CD4-positive, alpha-beta T cell treated with Interleukin-2 at 100 ng/mL for 4 hours (primary cell): Measurements from ENCODE around the gene KCNIP4.

Source experiments
- DNase-seq: peaks from one replicate; pipeline ENCODE4 v3.0.0-alpha.2; 2020; ENCODE audit warnings: low spot score

KCNIP4 gene

DNA sequence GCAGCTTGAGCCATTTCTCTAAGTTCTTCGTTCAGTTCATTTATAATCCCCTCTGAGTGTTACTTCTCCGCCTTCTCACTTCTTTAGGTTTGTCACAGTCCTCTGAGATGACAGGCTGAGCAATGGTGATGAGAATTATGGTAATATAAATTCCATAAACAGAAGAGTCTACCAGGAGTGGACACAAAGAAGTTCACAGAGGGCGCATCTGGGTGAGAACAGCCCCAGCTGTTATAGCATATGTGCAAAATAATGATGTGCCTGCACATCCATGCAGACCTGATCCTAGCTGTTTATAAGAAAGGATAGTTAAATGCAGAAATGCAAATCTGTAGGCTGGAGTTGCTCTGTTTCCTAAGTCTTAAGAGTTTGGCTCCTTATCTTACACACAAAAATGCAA lies 377.5 kb downstream of the KCNIP4 start:
- no peak for DNase-seq

DNA sequence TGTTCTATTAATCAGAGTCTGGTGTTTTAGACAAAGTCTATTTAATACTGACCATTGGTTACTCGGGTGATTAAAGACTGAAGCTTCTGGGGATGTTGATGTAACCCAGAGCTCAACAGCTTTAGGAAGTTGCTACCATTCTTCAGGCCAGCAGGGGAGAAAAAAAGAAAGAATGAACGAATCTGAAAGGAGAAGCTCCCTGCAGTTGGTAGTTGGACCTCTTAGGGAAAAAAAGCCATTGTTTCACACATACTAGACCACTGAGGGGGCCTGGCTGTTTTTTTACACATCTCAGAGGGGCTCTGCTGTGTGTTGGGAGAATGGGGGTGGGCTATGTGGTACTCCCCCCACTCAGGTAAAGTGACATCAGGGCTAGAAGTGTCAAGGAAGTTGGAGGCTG lies 378.9 kb downstream of the KCNIP4 start:
- DNase-seq = no peak

DNA sequence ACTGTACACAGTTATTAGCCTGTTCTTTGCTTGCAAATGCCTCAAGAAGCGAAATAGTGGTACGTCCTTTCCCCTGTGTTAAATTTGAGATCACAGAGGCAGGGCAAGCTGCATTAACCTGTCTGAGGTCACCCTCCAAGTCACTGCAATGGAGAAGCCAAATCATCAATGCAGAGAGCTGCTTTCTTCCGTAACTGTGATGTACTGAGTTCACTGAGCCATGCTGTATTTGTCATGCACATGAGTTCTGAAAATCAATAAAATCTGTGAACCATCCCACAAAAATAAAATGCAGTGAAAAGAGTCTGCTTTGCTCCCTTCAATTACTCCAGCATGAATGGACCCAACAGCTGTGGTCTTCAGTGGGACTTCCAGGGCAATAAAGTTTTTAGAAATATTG lies 393.5 kb downstream of the KCNIP4 start:
- no peak for DNase-seq

DNA sequence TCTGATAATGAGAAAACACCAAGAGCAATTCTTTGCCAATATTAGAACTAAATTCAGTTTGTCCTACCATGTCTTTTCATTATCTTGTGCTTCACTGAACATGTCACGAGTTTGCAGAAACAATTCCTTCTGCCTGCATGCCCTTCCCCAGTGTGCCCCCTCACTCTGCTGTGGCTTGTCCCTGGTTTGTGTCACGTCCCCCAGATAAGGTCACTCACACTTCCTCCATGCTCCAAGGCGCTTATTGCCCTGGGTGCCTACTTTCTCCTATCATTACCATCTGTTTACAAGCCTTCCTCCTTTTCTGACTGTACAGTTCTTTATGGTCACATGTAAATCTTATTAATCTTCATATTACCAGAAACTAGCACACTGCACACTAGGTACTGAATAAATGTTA lies 394.1 kb downstream of the KCNIP4 start:
- no peak for DNase-seq

DNA sequence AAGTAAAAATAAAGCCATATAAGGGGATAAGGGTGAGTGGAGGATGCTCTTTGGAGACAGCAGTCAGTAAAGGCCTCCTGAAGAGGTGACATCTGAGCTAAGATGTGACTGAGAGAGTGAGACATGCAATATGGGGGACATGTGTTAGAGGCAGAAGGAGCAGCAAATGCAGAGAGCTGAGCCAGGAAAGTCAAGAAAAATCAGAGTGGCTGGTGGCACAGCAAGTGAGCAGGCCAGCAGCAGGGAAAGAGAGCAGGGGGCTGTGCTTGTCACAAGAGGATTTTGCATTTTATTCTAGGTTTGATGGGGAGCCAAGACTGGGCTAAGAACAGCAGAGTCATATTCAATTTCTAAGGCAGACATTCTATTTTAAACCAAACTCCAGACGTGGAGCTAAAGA lies 394.5 kb downstream of the KCNIP4 start:
- DNase-seq = no peak

DNA sequence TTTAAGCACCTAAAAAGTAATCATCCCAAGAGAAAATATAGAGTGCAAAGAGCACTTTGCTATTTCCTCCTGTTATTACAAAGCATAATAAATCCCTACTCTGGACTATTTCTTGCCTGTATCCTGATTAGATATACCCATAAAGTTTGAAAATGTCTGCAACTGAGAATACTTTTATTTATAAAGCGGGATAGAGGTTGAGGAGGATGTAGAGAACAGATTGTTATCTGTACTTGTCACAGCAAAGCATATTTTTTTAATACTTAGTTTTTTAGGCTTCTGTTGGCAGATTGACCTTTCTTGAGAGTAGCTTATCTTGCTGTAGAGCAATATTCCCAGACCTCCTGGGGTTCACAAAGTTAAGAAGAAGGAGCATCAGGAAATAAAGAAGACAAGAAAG lies 396.1 kb downstream of the KCNIP4 start:
- DNase-seq = no peak

DNA sequence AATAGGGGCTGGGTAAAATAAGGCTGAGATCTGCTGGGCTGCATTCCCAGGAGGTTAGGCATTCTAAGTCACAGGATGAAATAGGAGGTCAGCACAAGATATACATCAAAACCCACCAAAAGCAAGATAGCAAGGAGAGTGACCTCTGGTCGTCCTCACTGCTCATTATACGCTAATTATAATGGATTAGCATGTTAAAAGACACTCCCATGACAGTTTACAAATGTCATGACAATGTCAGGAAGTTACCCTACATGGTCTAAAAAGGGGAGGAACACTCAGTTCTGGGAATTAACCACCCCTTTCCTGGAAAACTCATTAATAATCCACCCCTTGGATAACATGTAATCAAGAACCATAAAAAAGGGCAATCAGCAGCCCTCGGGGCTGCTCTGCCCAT lies 403.6 kb downstream of the KCNIP4 start:
- DNase-seq = no peak

DNA sequence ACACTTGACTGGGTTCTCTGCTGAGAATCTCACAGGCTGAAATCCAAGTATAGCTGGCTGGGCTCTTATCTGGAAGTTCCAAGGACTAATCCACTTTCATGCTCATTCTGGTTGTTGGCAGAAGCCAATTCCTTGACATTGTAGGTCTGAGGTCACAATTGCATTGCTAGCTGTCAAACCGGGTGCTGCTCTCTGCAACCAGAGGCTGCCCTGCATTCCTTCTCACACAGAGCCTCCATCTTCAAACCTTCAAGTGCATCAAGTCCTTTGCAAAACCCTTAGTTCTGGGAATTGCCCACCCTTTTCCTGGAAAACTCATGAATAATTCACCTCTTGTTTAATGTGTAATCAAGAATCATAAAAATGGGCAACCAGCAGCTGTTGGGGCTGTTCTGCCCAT lies 404.2 kb downstream of the KCNIP4 start:
- DNase-seq = no peak

DNA sequence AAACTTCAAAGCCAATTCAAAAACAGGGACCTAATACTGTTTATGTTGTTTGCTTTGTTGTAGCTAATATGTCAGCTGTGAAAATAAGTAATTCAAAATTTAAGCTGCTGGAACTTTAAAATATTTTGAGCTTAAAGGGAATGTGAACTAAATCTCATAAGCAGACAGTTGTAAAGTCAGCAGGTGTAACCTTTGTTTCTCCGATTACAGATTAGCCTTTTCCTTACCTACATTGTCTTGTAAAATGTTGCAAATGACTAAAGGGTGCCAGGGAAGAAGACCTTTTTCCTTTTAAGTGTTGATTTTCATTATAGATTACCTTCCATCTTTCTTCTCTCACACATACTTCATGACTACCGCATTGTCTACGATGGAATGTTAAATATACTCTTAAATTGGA lies 405.1 kb downstream of the KCNIP4 start:
- DNase-seq = no peak

DNA sequence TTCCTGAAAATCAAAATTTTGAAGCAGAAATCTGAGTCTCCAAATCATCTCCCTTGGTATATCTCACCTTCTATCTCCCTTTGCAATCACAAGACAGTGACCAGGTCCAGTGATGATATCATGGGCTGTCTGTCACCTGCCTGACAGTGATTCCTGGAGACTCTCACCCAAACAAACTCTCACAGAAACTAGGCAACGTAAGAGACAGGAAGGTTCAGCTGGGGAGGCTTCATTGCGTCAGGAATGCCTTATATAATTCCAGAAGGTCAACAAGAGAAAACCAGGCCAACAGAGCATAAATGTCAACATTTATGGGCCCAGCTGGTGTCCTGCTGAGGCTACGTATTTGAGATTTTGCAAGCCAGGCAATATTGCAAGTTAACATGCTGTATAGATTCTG lies 412.7 kb downstream of the KCNIP4 start:
- no peak for DNase-seq

DNA sequence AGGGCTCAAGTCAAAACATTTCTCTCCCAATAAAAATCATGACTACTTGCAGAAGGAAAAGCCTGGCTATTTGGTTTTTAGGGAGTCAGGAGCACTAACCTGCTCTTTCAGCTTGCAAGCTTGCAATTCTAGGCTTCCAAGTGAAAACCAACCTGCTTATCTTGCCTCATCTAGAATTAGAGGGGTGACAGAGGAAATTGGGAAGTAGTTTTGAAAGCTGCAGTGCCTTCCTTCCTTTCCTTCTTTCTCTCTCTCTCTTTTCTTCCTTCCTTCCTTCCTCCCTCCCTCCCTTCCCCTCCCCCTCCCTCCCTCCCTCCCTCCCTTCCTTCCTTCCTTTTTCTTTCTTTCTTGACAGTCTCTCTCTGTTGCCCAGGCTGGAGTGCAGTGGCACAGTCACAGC lies 417.5 kb downstream of the KCNIP4 start:
- DNase-seq = no peak

DNA sequence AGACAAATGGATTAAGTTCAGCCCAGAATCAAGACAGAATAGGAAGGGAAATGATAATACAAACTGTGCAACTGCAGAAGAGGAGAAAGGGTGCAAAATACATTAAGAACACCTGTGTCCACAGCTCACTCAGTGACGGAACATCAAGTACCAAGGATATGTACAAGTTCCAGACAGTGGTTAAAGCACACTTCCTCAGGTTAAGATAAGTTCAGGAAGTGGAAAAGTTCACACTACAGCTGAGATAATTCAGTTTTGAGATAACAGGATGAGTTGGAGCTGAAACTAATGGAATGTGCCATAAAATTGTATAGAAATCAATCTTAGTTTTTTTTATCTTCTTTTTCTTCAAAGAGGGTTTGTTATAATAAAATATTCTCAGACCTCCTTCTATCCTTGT lies 419.4 kb downstream of the KCNIP4 start:
- no peak for DNase-seq

DNA sequence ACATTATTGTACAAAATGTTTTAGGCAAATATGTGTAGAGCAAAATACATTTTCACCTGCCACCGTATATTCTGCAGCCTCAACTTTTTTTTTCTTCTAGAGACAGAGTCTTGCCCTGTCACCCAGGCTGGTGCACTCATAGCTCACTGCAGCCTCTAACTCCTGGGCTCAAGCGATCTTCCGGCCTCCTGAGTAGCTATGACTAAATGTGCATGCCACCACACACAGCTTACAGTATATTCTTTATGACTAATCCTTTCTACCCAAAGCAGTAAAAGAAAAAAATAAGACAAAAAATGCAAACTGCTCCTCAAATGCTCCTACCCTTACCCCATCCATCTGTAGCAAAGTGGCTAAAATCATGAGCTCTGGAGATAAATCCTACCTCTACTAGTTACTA lies 426.3 kb downstream of the KCNIP4 start:
- DNase-seq = no peak

DNA sequence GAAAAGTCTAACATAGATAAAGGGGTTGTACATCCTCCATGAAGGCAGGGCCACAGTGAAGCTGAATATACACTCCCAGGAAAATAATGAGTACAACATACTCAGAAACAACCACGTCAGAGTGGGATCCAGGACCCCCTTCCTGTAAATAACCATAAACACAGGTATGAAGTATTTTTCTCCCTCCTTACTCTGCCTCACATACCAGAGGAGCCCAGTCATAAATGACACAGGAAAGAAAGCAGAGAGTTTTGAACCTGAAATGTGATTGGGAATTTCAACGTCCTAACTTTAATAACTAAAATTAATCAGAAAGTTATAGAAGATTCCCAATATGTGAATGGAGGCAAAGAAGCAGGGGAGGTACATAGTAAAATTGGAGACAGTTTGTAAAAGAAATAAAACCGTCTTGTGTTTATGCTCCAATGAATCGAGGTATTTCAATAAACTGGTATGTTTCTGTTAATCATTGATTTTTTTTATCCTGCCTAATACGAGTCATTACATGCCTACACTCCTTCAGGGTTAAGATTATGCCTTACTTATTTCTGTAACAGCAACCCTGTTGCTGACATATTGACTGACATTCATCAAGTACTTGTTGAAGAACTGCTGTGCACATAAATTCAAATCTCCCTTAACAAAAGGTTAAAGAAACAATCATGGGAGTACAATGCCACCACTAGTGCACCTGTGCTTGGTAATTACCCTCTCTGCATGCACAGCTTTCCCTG lies 431.3 kb downstream of the KCNIP4 start:
- DNase-seq = no peak

DNA sequence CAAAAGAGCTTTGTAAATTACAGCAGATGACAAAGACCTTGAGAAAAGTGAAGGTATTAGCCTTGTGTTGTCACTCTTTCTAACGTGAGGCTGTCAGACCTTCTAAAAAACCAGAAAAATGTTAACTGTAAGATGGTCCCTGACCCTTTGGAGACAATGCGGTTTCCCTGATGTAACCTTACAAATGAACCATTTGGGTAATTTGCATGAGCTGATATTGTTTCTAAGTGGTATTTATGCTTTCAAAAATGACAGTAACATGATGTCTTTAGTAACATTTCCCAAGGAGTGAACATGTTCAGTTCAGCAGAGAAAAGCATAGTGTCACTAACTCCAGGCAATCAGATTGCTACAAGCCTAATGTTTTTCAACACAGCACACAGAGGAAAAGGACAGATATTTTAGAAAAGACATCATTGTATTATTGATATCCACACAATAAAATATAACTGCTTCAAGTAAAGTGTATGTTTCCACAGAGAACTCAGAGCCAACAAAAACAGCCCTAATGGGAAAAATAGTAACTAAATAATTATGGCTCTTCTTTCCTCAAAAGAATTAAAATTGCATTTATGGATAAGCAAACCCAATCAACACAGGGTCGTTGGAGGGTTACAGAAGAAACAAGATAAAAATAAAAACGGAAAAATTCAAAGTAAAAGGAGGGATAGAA lies 434.4 kb downstream of the KCNIP4 start:
- no peak for DNase-seq

DNA sequence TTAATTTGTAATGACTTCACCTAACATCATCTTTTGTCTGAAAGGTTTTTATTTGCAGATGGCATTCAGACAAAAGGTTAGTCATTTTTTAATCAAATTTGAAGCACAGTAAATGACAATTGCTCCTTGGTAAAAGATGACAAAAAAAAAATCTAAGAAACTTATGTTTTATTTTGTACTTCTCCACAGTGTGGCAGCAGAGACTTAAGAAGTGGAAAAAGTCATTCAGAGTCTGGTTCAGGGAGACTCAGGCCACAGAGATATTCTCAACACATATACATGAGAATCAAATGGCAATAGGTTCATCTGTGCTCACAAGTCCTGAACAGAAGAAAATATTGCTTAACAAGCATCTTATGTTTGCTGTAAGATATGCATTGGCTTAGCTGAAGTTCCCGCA lies 436.2 kb downstream of the KCNIP4 start:
- DNase-seq = no peak

DNA sequence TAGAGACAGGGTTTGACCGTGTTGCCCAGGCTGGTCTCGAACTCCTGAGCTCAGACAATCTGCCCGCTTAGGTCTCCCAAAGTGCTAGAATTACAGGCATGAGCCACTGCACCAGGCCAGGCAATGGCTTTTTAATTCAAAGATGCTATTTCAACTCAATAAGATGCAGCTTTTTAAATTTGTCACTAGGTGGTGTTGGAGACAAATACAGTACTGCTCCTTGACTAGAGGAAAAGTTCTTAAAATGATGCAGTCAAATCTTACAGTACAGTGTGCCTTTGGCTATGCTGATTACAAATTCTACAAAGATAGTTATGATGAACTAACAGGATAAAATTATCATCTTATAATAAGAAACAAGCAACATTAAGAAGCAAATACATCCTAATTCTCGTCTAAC lies 441.1 kb downstream of the KCNIP4 start:
- no peak for DNase-seq

DNA sequence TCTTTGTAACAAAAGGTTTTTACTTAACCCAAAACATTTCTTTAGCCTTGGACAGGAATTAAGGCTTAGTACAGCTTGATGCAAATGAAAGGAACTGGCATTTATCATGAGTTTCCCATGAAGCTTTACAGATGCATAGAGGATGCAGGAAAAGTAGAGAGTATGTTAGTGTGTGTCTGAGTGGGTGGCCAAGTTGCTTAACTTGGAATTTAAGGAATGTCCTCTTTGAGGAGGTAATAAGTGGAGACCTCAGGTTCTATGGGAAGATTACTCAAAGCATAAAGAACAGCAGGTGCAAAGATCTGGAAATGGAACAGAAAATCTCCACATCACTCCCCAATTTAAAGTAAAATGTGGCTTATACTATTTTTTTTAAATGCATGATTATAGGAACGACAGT lies 457.9 kb downstream of the KCNIP4 start:
- no peak for DNase-seq

DNA sequence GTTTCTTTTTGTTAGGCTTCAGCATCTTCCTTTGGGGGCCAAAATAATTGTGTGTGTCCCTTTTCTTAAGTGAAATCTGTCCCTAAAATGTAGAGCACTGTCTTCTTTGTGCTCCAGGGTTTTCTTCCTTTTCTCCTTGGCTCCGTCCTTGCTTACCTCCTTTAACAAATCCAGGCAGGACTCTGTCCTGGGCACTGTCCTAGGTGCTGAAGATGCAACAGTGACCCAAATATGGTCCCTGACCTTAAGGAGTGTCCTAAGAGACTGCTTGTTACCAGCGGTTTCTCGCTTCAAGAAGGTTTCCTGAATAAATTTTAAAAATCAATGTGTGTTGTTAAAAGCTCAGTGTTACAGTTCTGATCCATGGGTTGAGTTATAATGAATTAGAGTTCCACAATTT lies 471.8 kb downstream of the KCNIP4 start:
- DNase-seq = no peak

DNA sequence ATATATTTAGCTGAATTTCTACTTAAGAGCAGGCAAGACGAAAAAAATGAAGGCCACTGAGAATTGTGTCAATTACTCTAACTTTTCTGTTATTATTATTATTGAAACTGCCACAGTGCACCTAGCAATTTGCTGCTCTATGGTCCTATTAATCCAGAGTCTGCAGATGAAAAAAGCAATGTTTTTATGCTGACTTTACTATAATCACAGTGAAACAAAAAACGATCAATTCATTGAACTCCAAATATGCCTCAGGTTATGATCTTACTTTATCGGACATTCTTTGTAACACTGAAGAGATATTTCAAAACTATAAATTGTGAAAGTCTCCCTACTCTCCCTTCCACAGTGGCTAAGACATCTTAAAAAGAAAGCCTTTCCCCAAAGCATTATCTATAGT lies 474.4 kb downstream of the KCNIP4 start:
- no peak for DNase-seq

DNA sequence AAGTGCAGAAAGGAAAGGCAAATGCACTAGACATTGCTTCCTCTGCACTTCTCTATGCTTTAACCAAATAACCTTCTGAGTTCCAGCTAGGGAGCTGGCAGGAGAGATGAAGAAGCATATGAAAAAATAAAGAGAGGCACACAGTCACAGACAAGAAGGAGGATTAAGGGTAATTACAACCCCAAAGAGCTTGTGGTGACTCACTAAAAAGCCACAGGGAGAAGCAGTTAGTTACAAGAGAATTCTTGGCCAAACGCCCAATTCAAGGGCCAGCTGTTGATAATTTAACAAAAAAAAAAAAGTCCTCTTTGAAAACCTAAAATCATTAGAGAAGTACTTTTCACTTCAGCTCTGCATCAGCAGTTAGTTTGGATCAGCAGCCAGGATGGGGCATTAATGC lies 478.0 kb downstream of the KCNIP4 start:
- DNase-seq = no peak

DNA sequence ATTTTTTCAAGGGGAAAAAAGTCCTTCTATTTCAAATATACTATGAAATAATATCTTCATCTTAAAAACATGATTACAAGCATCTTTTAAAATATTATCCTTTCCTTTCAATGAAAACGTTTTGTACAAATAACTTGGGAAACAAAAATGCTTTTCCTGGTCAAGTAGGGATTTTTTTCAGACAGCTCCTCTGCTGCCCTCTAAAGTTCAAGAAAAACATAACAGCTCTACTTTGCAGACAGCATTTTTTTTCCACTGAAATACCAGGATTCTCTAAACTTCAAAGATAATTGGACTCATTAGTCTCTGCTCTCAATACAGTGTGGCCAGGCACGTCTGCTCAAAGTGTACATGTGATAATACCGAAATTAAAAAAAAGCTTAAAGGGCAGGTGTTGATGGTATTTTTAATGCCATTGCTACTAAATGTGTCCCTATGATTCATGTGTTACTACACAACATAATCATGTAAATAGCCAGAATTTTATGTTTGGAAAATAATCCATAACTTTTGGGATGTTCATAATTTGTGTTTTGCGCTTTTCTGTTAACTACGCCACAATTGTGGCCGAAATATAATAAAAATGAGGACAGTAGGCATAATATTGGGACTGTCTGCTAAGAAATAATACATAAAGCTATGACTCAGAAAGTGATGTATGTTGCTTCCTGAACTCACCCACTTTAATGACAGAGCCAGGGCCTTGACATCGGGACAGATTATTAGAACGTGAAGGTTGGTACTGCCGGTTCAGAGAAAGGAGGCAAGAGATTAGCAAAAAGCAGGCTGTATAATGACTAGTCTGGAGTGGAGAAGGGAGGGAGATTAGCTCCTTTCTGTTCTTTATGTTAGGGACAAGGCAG lies 478.9 kb downstream of the KCNIP4 start:
- no peak for DNase-seq

DNA sequence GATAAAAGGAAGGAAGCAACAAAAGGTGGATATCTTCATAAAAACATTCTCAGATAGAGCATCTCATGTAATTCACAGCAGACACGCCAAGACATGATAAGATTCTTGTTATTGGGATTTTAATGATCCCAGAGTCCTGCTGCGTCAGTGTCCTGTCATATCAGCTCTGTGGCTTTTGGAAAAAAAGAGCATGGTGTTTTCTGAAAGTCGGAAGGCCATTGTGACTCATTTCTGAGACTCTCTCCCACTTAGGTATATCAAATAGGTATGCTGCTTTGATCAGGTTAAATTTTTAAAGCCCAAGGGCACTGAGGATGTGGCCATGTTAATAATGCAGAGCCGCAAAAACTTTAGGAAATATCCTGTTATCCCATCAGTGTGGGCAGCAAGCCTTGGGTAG lies 481.0 kb downstream of the KCNIP4 start:
- no peak for DNase-seq
